ENCODE data around the gene RNF5. TPM values are rescaled to one million over a fixed set of nuclear protein-coding genes. Genes with fewer than 3 reads are reported as not detected.

The RNF5 gene
- total RNA-seq, 1 donor from 2014 or later = 57.9 TPM

GRCh38 chr6:32175322-32175710 is 2.9 kb upstream of the RNF5 start:
- Histone ChIP-seq H3K36me3 (ENCODE audit: control insufficient read depth in 3 of 3, insufficient read depth in 3 of 3, low read length in 3 of 3) (peaks cover 12 to 19% (median 18%) of the 10 kb centered on the region in 3 donors), H3K9ac (ENCODE audit: low read depth in 1 of 3, low read length in 3 of 3) (peak overlapping the region; percentile 97 to 98 (median 97)), H3K9me3 (ENCODE audit: control insufficient read depth in 3 of 3, low read length in 3 of 3) (no peaks in the 10 kb centered on the region), H3K4me3 (ENCODE audit: low read length in 3 of 3) (peak overlapping the region; percentile 76 to 99 (median 89)), H3K27ac (ENCODE audit: low read depth, low read length) (peak overlapping the region; percentile 96), H3K27me3 (ENCODE audit: control insufficient read depth in 3 of 3, insufficient read depth in 3 of 3, low read length in 3 of 3) (no peaks in the 10 kb centered on the region), H3K4me1 (ENCODE audit: control insufficient read depth in 3 of 3, insufficient read depth in 3 of 3, low read length in 3 of 3) (peaks cover 37 to 58% (median 42%) of the 10 kb centered on the region in 3 donors)

DNA sequence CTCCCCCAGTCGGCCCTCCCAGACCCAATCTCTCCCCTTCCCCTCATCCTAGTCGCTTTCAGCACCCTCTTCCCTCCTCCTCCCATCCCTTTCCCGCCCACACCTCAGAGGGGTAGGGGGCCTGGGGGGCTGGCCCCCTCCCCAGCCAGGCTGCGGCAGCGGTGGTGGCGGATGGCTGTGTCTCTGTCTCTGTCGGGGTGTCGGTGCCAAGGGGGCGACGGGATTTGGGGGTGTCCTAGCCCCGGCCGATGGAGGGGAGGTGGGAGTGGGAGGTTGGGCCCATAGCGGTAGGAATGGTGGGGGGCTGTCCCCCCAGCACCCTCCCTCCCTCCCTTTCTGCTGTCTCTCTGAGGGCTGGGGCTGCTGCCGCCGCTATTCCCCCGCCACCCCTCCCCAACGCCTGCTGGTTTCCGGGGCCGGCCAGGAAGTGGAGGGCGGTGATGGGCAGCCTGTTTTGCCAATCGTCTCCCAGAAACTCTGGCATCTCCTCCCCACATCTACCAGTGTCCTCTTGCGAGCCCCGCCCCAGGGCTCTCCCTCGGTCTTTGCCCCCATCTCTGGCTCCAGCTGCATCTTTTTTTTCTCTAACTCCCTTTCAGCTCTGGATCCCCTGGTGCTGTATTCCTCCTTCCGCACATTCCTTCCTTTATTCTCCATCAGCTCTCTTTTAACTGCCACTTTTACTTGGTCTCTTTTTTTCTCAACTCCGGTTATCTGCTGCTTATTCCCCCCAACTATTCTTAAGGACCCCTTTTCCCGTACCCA is 2.3 kb upstream of the RNF5 start, which contains the start of gene AGPAT1:
Gene AGPAT1 (minus strand): TSS at position 374 of the 765 bp plus-strand sequence. CDS start 4,588 bp downstream, outside the sequence.
- H3K9me3 ChIP-seq (ENCODE audit: control insufficient read depth in 3 of 3, low read length in 3 of 3) = no peaks in the 10 kb centered on the region
- peak within 1 kb of the TSS; percentile 76 to 99 (median 94) for H3K4me3 ChIP-seq (ENCODE audit: low read length in 3 of 3)
- peaks cover 37 to 58% (median 42%) of the 10 kb centered on the region in 3 donors for H3K4me1 ChIP-seq (ENCODE audit: control insufficient read depth in 3 of 3, insufficient read depth in 3 of 3, low read length in 3 of 3)
- peaks cover 10 to 18% (median 17%) of the 10 kb centered on the region in 3 donors for H3K36me3 ChIP-seq (ENCODE audit: control insufficient read depth in 3 of 3, insufficient read depth in 3 of 3, low read length in 3 of 3)
- peak within 1 kb of the TSS; percentile 97 to 98 (median 97) for H3K9ac ChIP-seq (ENCODE audit: low read depth in 1 of 3, low read length in 3 of 3)
- peak within 1 kb of the TSS; percentile 96 for H3K27ac ChIP-seq (ENCODE audit: low read depth, low read length)
- no peaks in the 10 kb centered on the region for H3K27me3 ChIP-seq (ENCODE audit: control insufficient read depth in 3 of 3, insufficient read depth in 3 of 3, low read length in 3 of 3)

- peak overlapping the region; percentile 96 for H3K27ac ChIP-seq (ENCODE audit: low read depth, low read length)
- no peaks in the 10 kb centered on the region for H3K27me3 ChIP-seq (ENCODE audit: control insufficient read depth in 3 of 3, insufficient read depth in 3 of 3, low read length in 3 of 3)
- peak overlapping the region; percentile 76 to 99 (median 94) for H3K4me3 ChIP-seq (ENCODE audit: low read length in 3 of 3)
Observed at GRCh38 chr6:32176476-32177182, 1.6 kb upstream of the RNF5 start.

DNA sequence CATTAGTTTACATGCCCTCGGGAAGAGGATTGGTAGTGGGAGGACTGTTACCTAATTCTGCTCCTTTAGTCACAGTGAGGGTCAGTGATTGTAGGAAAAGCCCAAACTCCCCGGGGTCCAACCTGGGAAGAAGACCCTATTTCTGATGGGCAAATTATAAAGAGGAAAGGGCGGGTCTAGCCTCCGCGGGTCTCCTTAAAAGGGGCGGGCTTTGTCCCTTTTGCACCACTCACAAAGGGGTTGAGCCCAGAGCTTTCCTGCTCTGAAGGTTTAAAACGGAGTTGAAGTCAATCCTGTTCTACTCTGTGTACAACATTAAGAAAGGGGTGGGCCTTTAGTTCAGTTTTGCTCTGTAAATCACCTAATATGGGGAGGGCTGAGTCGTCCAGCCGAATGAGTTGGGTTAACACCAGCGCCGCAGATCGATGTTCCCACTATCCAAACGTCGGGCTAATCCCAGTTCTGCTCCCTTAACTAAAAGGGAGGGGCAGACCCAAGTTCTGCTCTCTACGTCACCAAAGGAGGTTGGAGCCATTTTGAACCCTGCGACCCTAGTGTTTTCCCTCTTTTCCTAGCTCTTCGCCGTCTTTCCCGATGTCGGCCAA is 920 bp upstream of the RNF5 start:
- Histone ChIP-seq H3K9me3 (ENCODE audit: control insufficient read depth in 3 of 3, low read length in 3 of 3) (no peaks in the 10 kb centered on the region), H3K4me3 (ENCODE audit: low read length in 3 of 3) (peak overlapping the region; percentile 76 to 99 (median 94)), H3K27me3 (ENCODE audit: control insufficient read depth in 3 of 3, insufficient read depth in 3 of 3, low read length in 3 of 3) (no peaks in the 10 kb centered on the region), H3K9ac (ENCODE audit: low read depth in 1 of 3, low read length in 3 of 3) (peak overlapping the region; percentile 80 to 95 (median 80)), H3K4me1 (ENCODE audit: control insufficient read depth in 3 of 3, insufficient read depth in 3 of 3, low read length in 3 of 3) (peaks cover 41 to 68% (median 52%) of the 10 kb centered on the region in 3 donors), H3K27ac (ENCODE audit: low read depth, low read length) (peak overlapping the region; percentile 96), H3K36me3 (ENCODE audit: control insufficient read depth in 3 of 3, insufficient read depth in 3 of 3, low read length in 3 of 3) (peaks cover 18 to 22% (median 19%) of the 10 kb centered on the region in 3 donors)

More at GRCh38 chr6:32176476-32177182, 1.6 kb upstream of the RNF5 start:
- H3K36me3 ChIP-seq (ENCODE audit: control insufficient read depth in 3 of 3, insufficient read depth in 3 of 3, low read length in 3 of 3) = peaks cover 15 to 18% (median 17%) of the 10 kb centered on the region in 3 donors
- H3K9me3 ChIP-seq (ENCODE audit: control insufficient read depth in 3 of 3, low read length in 3 of 3) = no peaks in the 10 kb centered on the region
- H3K4me1 ChIP-seq (ENCODE audit: control insufficient read depth in 3 of 3, insufficient read depth in 3 of 3, low read length in 3 of 3) = peaks cover 37 to 63% (median 46%) of the 10 kb centered on the region in 3 donors
- peak overlapping the region; percentile 80 to 95 (median 80) for H3K9ac ChIP-seq (ENCODE audit: low read depth in 1 of 3, low read length in 3 of 3)

- Histone ChIP-seq H3K4me1 (ENCODE audit: control insufficient read depth in 3 of 3, insufficient read depth in 3 of 3, low read length in 3 of 3) (peaks cover 55 to 69% (median 62%) of the 10 kb centered on the region in 3 donors), H3K27ac (ENCODE audit: low read depth, low read length) (peak overlapping the region; percentile 96), H3K36me3 (ENCODE audit: control insufficient read depth in 3 of 3, insufficient read depth in 3 of 3, low read length in 3 of 3) (peaks cover 25 to 27% (median 26%) of the 10 kb centered on the region in 3 donors), H3K4me3 (ENCODE audit: low read length in 3 of 3) (peak overlapping the region; percentile 76 to 99 (median 94)), H3K9me3 (ENCODE audit: control insufficient read depth in 3 of 3, low read length in 3 of 3) (no peaks in the 10 kb centered on the region), H3K9ac (ENCODE audit: low read depth in 1 of 3, low read length in 3 of 3) (peak overlapping the region; percentile 80 to 95 (median 95)), H3K27me3 (ENCODE audit: control insufficient read depth in 3 of 3, insufficient read depth in 3 of 3, low read length in 3 of 3) (no peaks in the 10 kb centered on the region)
Observed at GRCh38 chr6:32178547-32179440, 589 bp downstream of the RNF5 start.

DNA sequence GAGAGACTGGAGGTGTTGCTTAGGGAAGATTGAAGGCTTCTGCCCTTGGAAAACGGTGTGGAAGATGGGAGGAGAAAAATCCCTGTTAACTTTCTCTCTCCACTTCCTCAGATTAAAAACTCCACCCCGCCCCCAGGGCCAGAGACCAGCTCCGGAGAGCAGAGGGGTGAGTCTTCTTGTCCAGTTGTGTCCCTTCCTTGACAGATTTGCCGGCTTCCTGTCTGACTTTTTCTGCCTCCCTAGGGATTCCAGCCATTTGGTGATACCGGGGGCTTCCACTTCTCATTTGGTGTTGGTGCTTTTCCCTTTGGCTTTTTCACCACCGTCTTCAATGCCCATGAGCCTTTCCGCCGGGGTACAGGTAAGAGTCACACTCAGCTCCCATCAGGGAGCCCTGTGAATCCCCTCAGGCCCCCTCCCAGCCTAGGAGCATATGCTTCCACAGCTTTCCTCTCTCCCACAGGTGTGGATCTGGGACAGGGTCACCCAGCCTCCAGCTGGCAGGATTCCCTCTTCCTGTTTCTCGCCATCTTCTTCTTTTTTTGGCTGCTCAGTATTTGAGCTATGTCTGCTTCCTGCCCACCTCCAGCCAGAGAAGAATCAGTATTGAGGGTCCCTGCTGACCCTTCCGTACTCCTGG is 1.7 kb downstream of the RNF5 start:
- peak overlapping the region in 1 of 3 donors; percentile 80 for H3K9ac ChIP-seq (ENCODE audit: low read depth in 1 of 3, low read length in 3 of 3)
- H3K36me3 ChIP-seq (ENCODE audit: control insufficient read depth in 3 of 3, insufficient read depth in 3 of 3, low read length in 3 of 3) = peaks cover 25 to 30% (median 27%) of the 10 kb centered on the region in 3 donors
- H3K9me3 ChIP-seq (ENCODE audit: control insufficient read depth in 3 of 3, low read length in 3 of 3) = no peaks in the 10 kb centered on the region
- H3K27me3 ChIP-seq (ENCODE audit: control insufficient read depth in 3 of 3, insufficient read depth in 3 of 3, low read length in 3 of 3) = no peaks in the 10 kb centered on the region
- peaks cover 57 to 65% (median 58%) of the 10 kb centered on the region in 3 donors for H3K4me1 ChIP-seq (ENCODE audit: control insufficient read depth in 3 of 3, insufficient read depth in 3 of 3, low read length in 3 of 3)
- no peak overlapping the region for H3K4me3 ChIP-seq (ENCODE audit: low read length in 3 of 3)
- H3K27ac ChIP-seq (ENCODE audit: low read depth, low read length) = peak overlapping the region; percentile 4

DNA sequence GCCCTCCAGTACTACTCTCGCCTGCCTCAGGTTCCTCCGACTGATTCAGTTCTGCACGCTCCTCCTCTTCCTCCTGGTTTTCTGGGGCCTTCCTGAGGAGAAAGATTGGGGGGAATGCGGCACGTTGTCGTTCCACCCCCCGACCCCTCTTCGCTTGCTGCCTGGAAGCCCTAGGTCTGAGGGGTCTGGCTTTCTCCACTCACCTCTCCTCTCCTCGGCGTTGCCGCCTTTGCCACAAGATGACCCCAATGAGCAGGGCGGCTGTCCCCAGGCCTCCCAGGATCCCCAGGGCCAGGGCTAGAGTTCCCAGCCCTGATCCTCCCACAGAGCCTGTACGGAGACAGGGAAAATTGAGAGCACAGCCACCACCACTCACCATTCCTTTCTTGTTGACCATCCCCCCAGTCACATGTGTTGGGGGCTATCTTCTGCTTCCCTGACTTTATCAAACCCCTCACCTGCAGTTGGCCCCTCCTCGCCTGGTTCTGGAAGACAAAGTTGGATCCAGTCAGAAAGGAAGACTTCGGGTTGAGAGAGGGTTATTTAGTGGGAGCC is 3.0 kb downstream of the RNF5 start:
- Histone ChIP-seq H3K36me3 (ENCODE audit: control insufficient read depth in 3 of 3, insufficient read depth in 3 of 3, low read length in 3 of 3) (peaks cover 25 to 31% (median 27%) of the 10 kb centered on the region in 3 donors), H3K4me1 (ENCODE audit: control insufficient read depth in 3 of 3, insufficient read depth in 3 of 3, low read length in 3 of 3) (peaks cover 53 to 59% (median 55%) of the 10 kb centered on the region in 3 donors), H3K9me3 (ENCODE audit: control insufficient read depth in 3 of 3, low read length in 3 of 3) (no peaks in the 10 kb centered on the region), H3K27me3 (ENCODE audit: control insufficient read depth in 3 of 3, insufficient read depth in 3 of 3, low read length in 3 of 3) (no peaks in the 10 kb centered on the region), H3K27ac (ENCODE audit: low read depth, low read length) (no peak overlapping the region), H3K9ac (ENCODE audit: low read depth in 1 of 3, low read length in 3 of 3) (no peak overlapping the region), H3K4me3 (ENCODE audit: low read length in 3 of 3) (no peak overlapping the region)

DNA sequence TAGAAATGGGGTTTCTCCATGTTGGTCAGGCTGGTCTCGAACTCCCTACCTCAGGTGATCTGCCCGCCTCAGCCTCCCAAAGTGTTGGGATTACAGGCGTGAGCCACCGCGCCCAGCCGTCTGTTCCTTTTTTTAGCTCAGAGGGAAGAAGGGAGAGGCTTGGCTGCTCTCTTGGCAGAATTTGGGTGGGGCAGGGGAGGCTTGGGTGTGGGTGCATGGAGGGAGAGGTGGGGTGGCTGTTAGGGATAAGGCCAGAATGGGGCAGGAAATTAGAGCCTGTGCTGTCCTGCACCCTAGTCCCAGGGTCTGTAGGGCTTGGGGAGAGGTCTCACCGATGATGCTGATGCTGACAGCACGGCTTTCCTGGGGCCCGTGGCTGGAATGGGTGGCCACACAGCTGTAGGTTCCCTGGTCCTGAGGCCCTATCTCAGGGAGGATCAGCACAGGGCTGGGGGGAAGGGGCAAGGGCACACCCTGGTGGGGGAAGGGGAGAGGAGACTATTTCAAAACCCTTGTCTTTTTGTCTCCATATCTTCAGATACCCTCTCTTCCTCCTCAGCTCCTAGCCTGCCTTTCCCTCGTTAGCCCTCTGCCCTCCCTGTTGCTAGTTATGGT is 3.8 kb downstream of the RNF5 start:
- H3K9ac ChIP-seq (ENCODE audit: low read depth in 1 of 3, low read length in 3 of 3) = peak overlapping the region in 1 of 3 donors; percentile 57
- H3K4me1 ChIP-seq (ENCODE audit: control insufficient read depth in 3 of 3, insufficient read depth in 3 of 3, low read length in 3 of 3) = peaks cover 50 to 59% (median 53%) of the 10 kb centered on the region in 3 donors
- no peak overlapping the region for H3K27ac ChIP-seq (ENCODE audit: low read depth, low read length)
- peaks cover 31 to 39% (median 32%) of the 10 kb centered on the region in 3 donors for H3K36me3 ChIP-seq (ENCODE audit: control insufficient read depth in 3 of 3, insufficient read depth in 3 of 3, low read length in 3 of 3)
- H3K4me3 ChIP-seq (ENCODE audit: low read length in 3 of 3) = no peak overlapping the region
- H3K9me3 ChIP-seq (ENCODE audit: control insufficient read depth in 3 of 3, low read length in 3 of 3) = no peaks in the 10 kb centered on the region
- no peaks in the 10 kb centered on the region for H3K27me3 ChIP-seq (ENCODE audit: control insufficient read depth in 3 of 3, insufficient read depth in 3 of 3, low read length in 3 of 3)

All from skeletal muscle tissue (tissue), 4 donors.